Loucy (cell line): ENCODE data around the gene BRIP1.

Experiments
- EZH2phosphoT487 ChIP-seq: fragments of 200-600 bp; IDR thresholded peaks from 2 replicates; pipeline ENCODE4 v1.6.1; 2018; ENCODE audit warnings: antibody characterized with exemption, mild to moderate bottlenecking, moderate library complexity, borderline replicate concordance
- TF ChIP-seq, protein P1 (sequence below): fragments of 200-600 bp; sonication (generic); conservative IDR thresholded peaks from 2 replicates; pipeline ENCODE4 v1.5.1; 2014; ENCODE audit warnings: mild to moderate bottlenecking, antibody characterized with exemption, low read length

DNA sequence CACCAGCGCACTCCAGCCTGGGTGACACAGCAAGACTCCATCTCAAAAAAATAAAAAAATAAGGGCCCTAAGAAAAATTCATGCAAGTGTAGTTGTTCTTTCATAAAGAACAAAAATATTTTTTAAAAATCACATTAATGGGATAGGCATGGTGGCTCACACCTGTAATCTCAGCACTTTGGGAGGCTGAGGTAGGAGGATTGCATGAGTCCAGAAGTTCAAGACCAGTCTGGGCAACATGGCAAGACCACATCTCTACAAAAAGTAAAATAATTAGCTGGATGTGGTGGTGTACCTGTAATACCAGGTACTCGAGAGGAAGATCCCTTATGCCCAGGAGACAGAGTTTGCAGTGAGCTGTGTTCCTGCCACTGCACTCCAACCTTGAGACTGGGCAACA is 15.2 kb upstream of the BRIP1 start:
- TF ChIP-seq, protein P1, sequence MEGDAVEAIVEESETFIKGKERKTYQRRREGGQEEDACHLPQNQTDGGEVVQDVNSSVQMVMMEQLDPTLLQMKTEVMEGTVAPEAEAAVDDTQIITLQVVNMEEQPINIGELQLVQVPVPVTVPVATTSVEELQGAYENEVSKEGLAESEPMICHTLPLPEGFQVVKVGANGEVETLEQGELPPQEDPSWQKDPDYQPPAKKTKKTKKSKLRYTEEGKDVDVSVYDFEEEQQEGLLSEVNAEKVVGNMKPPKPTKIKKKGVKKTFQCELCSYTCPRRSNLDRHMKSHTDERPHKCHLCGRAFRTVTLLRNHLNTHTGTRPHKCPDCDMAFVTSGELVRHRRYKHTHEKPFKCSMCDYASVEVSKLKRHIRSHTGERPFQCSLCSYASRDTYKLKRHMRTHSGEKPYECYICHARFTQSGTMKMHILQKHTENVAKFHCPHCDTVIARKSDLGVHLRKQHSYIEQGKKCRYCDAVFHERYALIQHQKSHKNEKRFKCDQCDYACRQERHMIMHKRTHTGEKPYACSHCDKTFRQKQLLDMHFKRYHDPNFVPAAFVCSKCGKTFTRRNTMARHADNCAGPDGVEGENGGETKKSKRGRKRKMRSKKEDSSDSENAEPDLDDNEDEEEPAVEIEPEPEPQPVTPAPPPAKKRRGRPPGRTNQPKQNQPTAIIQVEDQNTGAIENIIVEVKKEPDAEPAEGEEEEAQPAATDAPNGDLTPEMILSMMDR, result no peak
- TF ChIP-seq EZH2phosphoT487, result no peak
